ENCODE results near the gene DNAI1. TPM values are rescaled to one million over a fixed set of nuclear protein-coding genes. Genes with fewer than 3 reads are reported as not detected.
"Not testable (repeated sequence)": the region's sequence is repeated elsewhere in the genome, so short reads cannot be mapped to it uniquely, and the experiment has no call there.

DNAI1 gene
- total RNA-seq, 2 experiments from 2014 or later, result 0.34 TPM; not detected in 1

DNA sequence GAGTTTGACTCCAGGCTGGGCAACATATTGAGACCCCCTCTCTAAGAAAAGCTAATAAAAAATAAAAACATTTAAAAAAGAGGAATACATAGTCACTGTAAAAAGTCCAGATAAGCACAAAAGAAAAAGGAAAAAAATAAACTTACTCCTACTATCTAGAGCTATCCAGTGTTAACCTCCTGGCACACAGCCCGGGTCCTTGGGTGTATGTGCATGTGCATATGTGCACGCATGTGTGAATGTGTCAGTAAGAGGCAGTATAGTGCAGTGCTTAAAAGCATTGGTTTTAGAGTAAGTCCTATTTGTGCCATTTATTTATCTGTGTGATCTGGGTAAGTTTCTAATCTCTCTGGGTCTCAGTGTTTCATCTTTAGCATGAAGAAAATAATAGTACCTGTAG lies 26.9 kb upstream of the DNAI1 start:
- Mint-ChIP-seq H3K36me3 (ENCODE audit: low read depth) (no peaks in the 10 kb centered on the region), H3K9me3 (ENCODE audit: low read depth) (no peaks in the 10 kb centered on the region), H3K27ac (no peak overlapping the region), H3K4me3 (no peak overlapping the region), H3K4me1 (no peaks in the 10 kb centered on the region), H3K27me3 (no peaks in the 10 kb centered on the region)
- no peak for ATAC-seq
- POLR2A ChIA-PET, result no interaction called here
- DNase-seq, result no peak
- intact Hi-C loops (cut with DNase I, micrococcal nuclease), result no loop called here
- CTCF ChIA-PET, result interaction anchor here (0.6 to 2.4 kb wide), 11 partner anchors 14 to 437 kb away, joined by 3 to 8 read pairs (median 3); no protein-coding TSS in a partner anchor

DNA sequence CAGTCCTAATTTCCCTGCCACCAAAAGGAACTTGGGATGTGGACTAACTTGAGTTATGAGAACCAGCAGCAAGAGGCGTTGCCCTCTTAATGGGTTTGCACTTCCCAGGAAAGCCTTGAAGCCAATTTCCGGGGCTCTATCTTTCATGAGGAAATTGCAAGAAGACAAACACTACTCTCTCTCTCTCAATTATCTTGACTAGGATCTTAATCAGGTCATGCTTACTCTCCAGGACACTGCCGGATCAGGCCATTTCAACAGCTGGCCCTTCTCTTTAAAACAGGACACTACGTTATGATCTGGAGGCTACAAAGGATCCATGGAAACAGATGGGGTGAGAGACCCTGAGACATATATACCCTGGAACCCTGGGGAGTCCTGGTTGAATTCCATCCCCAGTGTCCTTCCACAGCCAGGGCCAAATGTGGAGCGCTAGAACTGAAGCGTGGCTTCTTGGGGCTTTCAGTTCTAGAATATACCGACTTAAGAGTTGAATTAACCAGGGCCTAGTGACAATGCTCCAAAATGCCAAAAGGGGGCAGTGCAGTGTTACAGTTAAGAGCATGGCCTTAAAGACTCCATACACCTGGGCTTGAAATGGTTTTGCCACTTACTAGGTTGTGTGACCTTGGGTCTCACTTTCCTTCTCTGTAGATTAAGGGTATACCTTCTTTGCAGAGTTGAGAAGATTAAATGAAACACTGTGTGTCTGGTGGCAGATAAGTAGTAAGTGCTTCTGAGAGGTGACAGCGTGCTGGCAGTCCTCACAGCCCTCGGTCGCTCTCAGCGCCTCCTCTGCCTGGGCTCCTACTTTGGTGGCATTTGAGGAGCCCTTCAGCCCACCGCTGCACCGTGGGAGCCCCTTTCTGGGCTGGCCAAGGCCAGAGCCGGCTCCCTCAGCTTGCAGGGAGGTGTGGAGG lies 21.3 kb upstream of the DNAI1 start:
- no peaks in the 10 kb centered on the region for H3K9me3 Mint-ChIP-seq (ENCODE audit: low read depth)

DNA sequence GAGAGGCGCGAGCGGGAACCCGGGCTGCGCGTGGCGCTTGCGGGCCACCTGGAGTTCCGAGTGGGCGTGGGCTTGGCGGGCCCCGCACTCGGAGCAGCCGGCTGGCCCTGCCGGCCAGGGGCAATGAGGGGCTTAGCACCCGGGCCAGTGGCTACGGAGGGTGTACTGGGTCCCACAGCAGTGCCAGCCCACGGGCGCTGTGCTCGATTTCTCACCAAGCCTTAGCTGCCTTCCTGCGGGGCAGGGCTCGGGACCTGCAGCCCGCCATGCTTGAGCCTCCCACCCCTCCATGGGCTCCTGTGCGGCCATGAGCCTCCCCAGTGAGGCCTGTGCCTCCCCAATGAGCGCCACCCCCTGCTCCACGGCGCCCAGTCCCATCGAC lies 20.7 kb upstream of the DNAI1 start:
- intact Hi-C loops (cut with DNase I, micrococcal nuclease), result loop anchor here (1.0 to 5.0 kb wide), 6 partner anchors 51 to 165 kb away; no protein-coding TSS in a partner anchor
- ATAC-seq; H3K4me3 Mint-ChIP-seq; H3K27me3 Mint-ChIP-seq; H3K36me3 Mint-ChIP-seq (ENCODE audit: low read depth); H3K4me1 Mint-ChIP-seq; H3K9me3 Mint-ChIP-seq (ENCODE audit: low read depth); H3K27ac Mint-ChIP-seq; POLR2A ChIA-PET; DNase-seq: not testable (repeated sequence)
- CTCF ChIA-PET, result interaction anchor here (1.1 to 2.6 kb wide), 4 partner anchors 34 to 65 kb away, joined by 3 to 10 read pairs (median 8); no protein-coding TSS in a partner anchor

More for the DNA sequence above, 21.3 kb upstream of the DNAI1 start:
- ATAC-seq (peak; percentile 96), DNase-seq (peak; percentile 77)
- peaks cover 9% of the 10 kb centered on the region for H3K4me1 Mint-ChIP-seq
- H3K27ac Mint-ChIP-seq, result no peak overlapping the region
- no peaks in the 10 kb centered on the region for H3K27me3 Mint-ChIP-seq
- no peak overlapping the region for H3K4me3 Mint-ChIP-seq
- intact Hi-C loops (cut with DNase I, micrococcal nuclease), result loop anchor here (1.0 to 5.0 kb wide), 6 partner anchors 50 to 166 kb away; no protein-coding TSS in a partner anchor
- ChIA-PET POLR2A (no interaction called here), CTCF (interaction anchor here (0.9 to 2.5 kb wide), 8 partner anchors 59 to 163 kb away, joined by 3 to 10 read pairs (median 4); no protein-coding TSS in a partner anchor)
- peaks cover 4% of the 10 kb centered on the region for H3K36me3 Mint-ChIP-seq (ENCODE audit: low read depth)

DNA sequence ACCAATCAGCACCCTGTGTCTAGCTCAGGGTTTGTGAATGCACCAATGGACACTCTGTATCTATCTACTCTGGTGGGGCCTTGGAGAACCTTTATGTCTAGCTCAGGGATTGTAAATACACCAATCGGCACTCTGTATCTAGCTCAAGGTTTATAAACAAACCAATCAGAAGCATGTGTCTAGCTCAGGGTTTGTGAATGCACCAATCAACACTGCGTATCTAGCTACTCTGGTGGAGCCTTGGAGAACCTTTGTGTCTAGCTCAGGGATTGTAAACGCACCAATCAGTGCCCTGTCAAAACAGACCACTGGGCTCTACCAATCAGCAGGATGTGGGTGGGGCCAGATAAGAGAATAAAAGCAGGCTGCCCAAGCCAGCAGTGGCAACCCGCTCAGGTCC lies 20.1 kb upstream of the DNAI1 start:
- intact Hi-C loops (cut with DNase I, micrococcal nuclease), result loop anchor here in 1 of 2 experiments (5.0 kb wide), 1 partner anchor 51 kb away; no protein-coding TSS in a partner anchor
- H3K9me3 Mint-ChIP-seq (ENCODE audit: low read depth); H3K27me3 Mint-ChIP-seq; ATAC-seq; H3K27ac Mint-ChIP-seq; POLR2A ChIA-PET; DNase-seq; H3K36me3 Mint-ChIP-seq (ENCODE audit: low read depth); H3K4me1 Mint-ChIP-seq; H3K4me3 Mint-ChIP-seq: not testable (repeated sequence)
- CTCF ChIA-PET, result interaction anchor here (1.1 to 2.6 kb wide), 7 partner anchors 10 to 196 kb away, joined by 3 to 10 read pairs (median 5); no protein-coding TSS in a partner anchor

DNA sequence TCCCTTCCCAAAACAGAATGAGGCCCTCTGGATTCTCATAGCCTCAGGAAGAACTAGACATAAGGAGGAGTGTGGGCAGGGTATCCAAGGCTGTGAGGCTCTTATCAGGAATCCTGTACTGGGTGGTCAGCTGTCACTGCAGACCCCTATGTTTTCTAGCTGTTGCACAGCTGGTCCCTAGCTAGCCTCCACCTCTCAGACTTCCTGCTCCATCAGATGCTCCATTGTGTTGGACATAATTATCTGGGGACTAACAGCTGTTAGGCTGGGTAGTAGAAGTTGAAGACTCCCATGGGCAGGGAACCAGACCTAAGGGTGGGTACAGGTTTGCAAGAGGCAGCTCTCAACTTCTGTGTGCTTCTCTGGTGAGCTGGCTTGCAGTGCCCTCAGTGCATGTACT lies 18.6 kb upstream of the DNAI1 start:
- no peaks in the 10 kb centered on the region for H3K9me3 Mint-ChIP-seq (ENCODE audit: low read depth)
- intact Hi-C loops (cut with DNase I, micrococcal nuclease), result no loop called here
- no peaks in the 10 kb centered on the region for H3K27me3 Mint-ChIP-seq
- peaks cover 4% of the 10 kb centered on the region for H3K36me3 Mint-ChIP-seq (ENCODE audit: low read depth)
- H3K4me1 Mint-ChIP-seq, result peaks cover 9% of the 10 kb centered on the region
- ChIA-PET POLR2A (no interaction called here), CTCF (interaction anchor here (0.7 to 2.6 kb wide), 10 partner anchors 11 to 194 kb away, joined by 3 to 10 read pairs (median 4); no protein-coding TSS in a partner anchor)
- H3K27ac Mint-ChIP-seq, result no peak overlapping the region
- H3K4me3 Mint-ChIP-seq, result no peak overlapping the region
- ATAC-seq (no peak), DNase-seq (no peak)

DNA sequence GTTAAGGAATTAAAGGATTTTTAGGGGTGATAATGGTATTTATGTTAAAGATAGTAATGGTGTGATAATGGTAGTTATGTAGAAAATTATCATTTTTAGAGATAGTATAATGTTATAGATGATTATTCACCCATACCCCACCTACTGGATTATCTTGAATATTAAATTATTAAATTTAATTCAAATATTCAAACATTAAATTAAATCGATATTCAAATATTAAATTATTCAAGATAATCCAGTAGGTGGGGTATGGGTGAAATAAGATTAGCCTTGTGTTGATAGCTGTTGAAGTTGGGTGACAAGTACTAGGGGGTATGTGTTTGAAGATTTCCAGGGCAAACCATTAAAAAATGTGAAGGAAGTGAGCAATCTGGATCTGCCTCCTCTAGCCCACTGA lies 15.8 kb upstream of the DNAI1 start:
- Mint-ChIP-seq H3K36me3 (ENCODE audit: low read depth) (peaks cover 4% of the 10 kb centered on the region), H3K4me3 (no peak overlapping the region), H3K9me3 (ENCODE audit: low read depth) (no peaks in the 10 kb centered on the region), H3K27ac (no peak overlapping the region), H3K27me3 (no peaks in the 10 kb centered on the region), H3K4me1 (peaks cover 9% of the 10 kb centered on the region)
- intact Hi-C loops (cut with DNase I, micrococcal nuclease), result no loop called here
- POLR2A ChIA-PET, result no interaction called here
- no peak for DNase-seq
- ATAC-seq, result no peak
- CTCF ChIA-PET, result no interaction called here

DNA sequence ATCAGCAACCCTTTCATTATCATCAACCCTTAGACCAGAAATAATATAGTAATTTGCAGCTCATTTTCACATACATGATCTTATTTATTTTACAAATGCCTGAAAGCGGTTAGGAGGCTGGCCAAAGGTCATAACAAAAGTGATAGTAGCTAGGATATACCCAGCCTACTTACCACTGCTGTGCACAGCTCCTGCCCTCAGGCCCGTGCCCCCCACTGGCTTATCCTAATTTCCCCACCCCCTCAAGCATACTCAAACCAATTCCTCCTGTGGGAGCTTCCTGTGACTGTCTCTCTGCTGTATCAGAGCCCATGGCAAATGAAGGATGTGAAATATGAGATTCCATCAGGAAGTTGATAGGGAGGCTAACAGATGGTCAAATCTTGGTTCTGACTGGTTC lies 15.1 kb upstream of the DNAI1 start:
- no peak overlapping the region for H3K4me3 Mint-ChIP-seq
- H3K27ac Mint-ChIP-seq, result no peak overlapping the region
- intact Hi-C loops (cut with DNase I, micrococcal nuclease), result no loop called here
- ChIA-PET CTCF (interaction anchor here (1.0 to 2.1 kb wide), 7 partner anchors 8 to 110 kb away, joined by 3 to 6 read pairs (median 3); partner anchors contain the start of genes DNAI1 and FAM219A), POLR2A (no interaction called here)
- no peak for DNase-seq
- H3K4me1 Mint-ChIP-seq, result peaks cover 9% of the 10 kb centered on the region
- H3K36me3 Mint-ChIP-seq (ENCODE audit: low read depth), result peaks cover 4% of the 10 kb centered on the region
- ATAC-seq, result no peak
- no peaks in the 10 kb centered on the region for H3K27me3 Mint-ChIP-seq
- no peaks in the 10 kb centered on the region for H3K9me3 Mint-ChIP-seq (ENCODE audit: low read depth)

DNA sequence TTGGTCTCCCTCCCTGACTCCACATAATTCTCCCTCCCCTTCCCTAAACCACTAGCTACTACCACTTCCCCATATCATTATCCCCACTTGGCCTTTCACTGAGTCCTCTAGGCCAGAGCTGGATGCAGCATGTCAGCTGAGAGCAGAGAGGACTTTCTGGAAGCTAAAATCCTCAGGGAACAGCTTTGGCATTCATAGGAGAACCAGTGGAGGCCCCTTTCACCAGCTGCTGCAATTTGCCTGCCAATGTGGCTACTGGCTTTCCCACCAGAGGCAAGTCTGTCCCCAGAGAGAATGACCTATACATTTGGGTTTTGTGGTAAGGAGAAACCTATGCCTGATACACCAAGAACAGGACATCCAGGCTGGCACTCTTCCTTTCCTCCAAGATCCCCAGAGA lies 14.6 kb upstream of the DNAI1 start:
- POLR2A ChIA-PET, result interaction anchor here (0.6 kb wide), 1 partner anchor 37 kb away, joined by 3 read pairs; no protein-coding TSS in a partner anchor
- ATAC-seq (no peak), DNase-seq (no peak)
- Mint-ChIP-seq H3K4me1 (peaks cover 9% of the 10 kb centered on the region), H3K4me3 (no peak overlapping the region), H3K36me3 (ENCODE audit: low read depth) (peaks cover 2% of the 10 kb centered on the region), H3K27ac (no peak overlapping the region), H3K9me3 (ENCODE audit: low read depth) (no peaks in the 10 kb centered on the region), H3K27me3 (no peaks in the 10 kb centered on the region)
- intact Hi-C loops (cut with DNase I, micrococcal nuclease), result no loop called here
- CTCF ChIA-PET, result interaction anchor here (1.0 to 2.1 kb wide), 10 partner anchors 9 to 160 kb away, joined by 3 to 6 read pairs (median 4); partner anchors contain the start of genes DNAI1 and FAM219A

DNA sequence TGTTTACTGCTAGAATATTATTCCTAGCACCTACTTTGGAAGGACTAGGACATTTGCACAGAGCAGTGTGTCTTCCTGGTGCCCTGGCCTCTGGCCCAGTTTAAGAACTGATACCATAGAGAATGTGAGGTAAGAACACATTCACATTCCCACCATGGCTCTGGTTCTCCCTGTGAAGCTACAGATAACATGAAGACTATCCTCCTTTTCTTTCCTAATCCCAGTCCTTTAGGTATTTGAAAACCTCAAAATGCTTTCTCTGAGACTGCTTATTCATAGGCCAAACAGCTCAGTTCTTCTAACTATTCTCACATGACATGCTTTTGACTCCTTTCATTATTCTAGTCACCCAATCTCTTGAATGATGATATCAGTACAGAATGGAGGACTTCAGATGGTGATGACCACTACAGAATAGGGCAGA lies 12.1 kb upstream of the DNAI1 start:
- ChIA-PET POLR2A (no interaction called here), CTCF (interaction anchor here (0.6 to 1.7 kb wide), 3 partner anchors 43 to 918 kb away, joined by 3 to 6 read pairs (median 3); no protein-coding TSS in a partner anchor)
- intact Hi-C loops (cut with DNase I, micrococcal nuclease), result no loop called here
- no peak overlapping the region for H3K27ac Mint-ChIP-seq
- H3K4me3 Mint-ChIP-seq, result no peak overlapping the region
- DNase-seq (no peak), ATAC-seq (no peak)
- H3K9me3 Mint-ChIP-seq (ENCODE audit: low read depth), result no peaks in the 10 kb centered on the region
- H3K36me3 Mint-ChIP-seq (ENCODE audit: low read depth), result no peaks in the 10 kb centered on the region
- H3K27me3 Mint-ChIP-seq, result no peaks in the 10 kb centered on the region
- peaks cover 6% of the 10 kb centered on the region for H3K4me1 Mint-ChIP-seq

DNA sequence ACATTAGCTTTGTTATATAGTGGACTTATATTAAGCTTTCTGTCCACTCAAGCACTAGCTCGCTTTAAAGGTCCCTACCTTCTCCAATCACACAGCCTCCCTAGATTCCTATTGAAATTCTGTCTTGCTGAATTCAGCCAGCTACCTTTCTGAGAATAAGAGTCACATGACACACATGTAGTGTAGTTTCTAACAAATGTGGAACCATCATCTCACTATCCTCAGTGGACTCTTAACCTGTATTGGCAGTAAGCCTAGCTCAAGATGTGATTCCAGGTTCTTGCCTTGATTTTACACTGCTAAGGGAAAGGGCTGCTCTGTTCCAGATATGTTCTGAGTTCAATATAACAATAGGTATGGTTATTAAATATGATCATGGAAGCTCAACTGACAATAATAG lies 11.7 kb upstream of the DNAI1 start:
- POLR2A ChIA-PET, result no interaction called here
- Mint-ChIP-seq H3K9me3 (ENCODE audit: low read depth) (no peaks in the 10 kb centered on the region), H3K27me3 (no peaks in the 10 kb centered on the region), H3K4me3 (no peak overlapping the region), H3K36me3 (ENCODE audit: low read depth) (no peaks in the 10 kb centered on the region), H3K27ac (no peak overlapping the region), H3K4me1 (peaks cover 10% of the 10 kb centered on the region)
- intact Hi-C loops (cut with DNase I, micrococcal nuclease), result no loop called here
- ATAC-seq (no peak), DNase-seq (no peak)
- CTCF ChIA-PET, result interaction anchor here (0.6 to 1.7 kb wide), 2 partner anchors 43 to 311 kb away, joined by 3 to 6 read pairs; no protein-coding TSS in a partner anchor

DNA sequence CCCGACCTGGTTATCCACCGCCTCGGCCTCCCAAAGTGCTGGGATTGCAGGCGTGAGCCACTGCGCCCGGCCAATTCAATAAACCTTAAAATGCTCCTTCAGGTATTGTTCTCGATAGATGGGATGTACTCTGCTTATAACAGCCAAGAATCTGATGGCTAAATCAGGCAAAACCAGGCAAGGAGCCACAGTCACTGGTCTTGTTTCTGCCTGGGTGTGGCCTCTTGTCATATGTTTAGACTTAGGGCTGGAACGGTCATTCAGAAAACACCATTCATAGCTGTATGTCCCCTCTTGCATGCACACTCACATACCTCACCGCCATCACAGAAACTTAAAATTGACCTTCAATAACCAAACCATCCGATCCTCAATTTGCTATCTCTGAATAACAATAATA lies 8.0 kb upstream of the DNAI1 start:
- Mint-ChIP-seq H3K4me3 (no peak overlapping the region), H3K27ac (no peak overlapping the region), H3K4me1 (peaks cover 18% of the 10 kb centered on the region), H3K36me3 (ENCODE audit: low read depth) (no peaks in the 10 kb centered on the region), H3K9me3 (ENCODE audit: low read depth) (no peaks in the 10 kb centered on the region), H3K27me3 (no peaks in the 10 kb centered on the region)
- ATAC-seq (no peak), DNase-seq (no peak)
- POLR2A ChIA-PET, result no interaction called here
- CTCF ChIA-PET, result interaction anchor here (0.6 to 1.6 kb wide), 5 partner anchors 11 to 141 kb away, joined by 3 to 6 read pairs (median 4); no protein-coding TSS in a partner anchor
- intact Hi-C loops (cut with DNase I, micrococcal nuclease), result loop anchor here in 1 of 2 experiments (10.0 kb wide), 1 partner anchor 1286 kb away; the partner anchor contains the start of gene B4GALT1
